ENCODE data around the gene PERCC1. TPM values are rescaled to one million over a fixed set of nuclear protein-coding genes. Genes with fewer than 3 reads are reported as not detected.
A peak's percentile ranks its signal among the peaks of the same experiment; 100 is the strongest.

Gene PERCC1
- total and polyA plus RNA-seq, 3 donors from 2014 or later = 0.31 to 0.71 TPM; not detected in 1

DNA sequence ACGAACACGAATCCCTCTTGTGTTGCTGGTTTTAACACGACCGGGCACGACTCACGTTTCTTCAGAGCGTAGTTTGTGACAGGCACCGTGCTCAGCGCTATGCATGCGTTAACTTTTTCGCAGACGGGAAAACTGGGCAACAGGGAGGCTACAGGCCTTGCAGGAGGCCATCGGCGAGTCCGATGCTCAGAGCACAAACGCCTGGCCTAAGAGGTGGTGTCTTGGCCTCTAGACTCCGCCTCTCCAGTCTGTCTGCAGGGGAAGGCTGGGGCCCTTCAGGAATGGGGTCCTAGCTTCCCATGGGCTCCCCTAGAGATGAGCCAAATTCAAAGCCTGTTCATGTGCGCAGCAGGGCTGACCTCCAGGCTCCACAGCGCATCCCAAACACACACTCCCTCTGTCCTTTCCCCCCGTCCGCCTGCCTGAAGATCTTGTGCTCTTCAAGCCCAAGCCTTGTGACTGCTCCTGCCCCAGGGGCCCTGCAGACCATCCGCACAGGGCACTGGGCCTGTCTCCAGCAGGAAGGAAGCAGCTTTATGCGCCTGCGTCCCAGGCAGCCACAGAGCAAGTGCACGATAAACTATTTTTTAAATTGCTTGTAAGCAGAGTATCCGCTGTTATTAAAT, 40.8 kb downstream of the PERCC1 start:
- TF ChIP-seq, protein P1, sequence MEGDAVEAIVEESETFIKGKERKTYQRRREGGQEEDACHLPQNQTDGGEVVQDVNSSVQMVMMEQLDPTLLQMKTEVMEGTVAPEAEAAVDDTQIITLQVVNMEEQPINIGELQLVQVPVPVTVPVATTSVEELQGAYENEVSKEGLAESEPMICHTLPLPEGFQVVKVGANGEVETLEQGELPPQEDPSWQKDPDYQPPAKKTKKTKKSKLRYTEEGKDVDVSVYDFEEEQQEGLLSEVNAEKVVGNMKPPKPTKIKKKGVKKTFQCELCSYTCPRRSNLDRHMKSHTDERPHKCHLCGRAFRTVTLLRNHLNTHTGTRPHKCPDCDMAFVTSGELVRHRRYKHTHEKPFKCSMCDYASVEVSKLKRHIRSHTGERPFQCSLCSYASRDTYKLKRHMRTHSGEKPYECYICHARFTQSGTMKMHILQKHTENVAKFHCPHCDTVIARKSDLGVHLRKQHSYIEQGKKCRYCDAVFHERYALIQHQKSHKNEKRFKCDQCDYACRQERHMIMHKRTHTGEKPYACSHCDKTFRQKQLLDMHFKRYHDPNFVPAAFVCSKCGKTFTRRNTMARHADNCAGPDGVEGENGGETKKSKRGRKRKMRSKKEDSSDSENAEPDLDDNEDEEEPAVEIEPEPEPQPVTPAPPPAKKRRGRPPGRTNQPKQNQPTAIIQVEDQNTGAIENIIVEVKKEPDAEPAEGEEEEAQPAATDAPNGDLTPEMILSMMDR (IDR thresholded peaks at IDR 0.05) = no peak
- TF ChIP-seq POLR2A (IDR thresholded peaks at IDR 0.05) = no peak
- H3K4me3 ChIP-seq = no peak overlapping the region
- H3K27ac ChIP-seq = no peak overlapping the region
- no peaks in the 10 kb centered on the region for H3K27me3 ChIP-seq
- DNase-seq = no peak
- H3K36me3 ChIP-seq (ENCODE audit: low read depth, missing control alignments) = no peaks in the 10 kb centered on the region
- 83 to 85% methylated on average over 25 to 26 of the region's 26 CpGs for WGBS, 2 donors
- H3K9me3 ChIP-seq = no peaks in the 10 kb centered on the region
- intact Hi-C loops (cut with DNase I; ENCODE audit: low total_unique reads) = no loop called here
- peaks cover 14% of the 10 kb centered on the region for H3K4me1 ChIP-seq

DNA sequence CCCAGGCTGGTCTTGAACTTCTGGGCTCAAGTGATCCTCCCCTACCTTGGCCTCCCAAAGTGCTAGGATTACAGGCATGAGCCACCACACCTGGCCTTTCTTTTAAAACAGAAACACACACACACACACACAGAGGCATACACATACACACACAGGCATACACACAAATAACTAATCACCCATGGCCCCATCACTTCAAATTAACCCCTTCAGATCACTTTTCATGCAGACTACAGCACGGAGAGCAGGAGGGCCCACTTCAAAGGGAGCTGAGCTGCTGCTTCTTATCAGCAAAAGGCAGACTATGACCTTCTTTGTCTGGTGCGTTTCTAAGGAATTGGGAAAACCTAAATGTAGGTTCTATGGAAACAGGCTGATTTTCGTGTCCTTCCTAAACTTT, 42.1 kb downstream of the PERCC1 start:
- Histone ChIP-seq H3K27ac (no peak overlapping the region), H3K27me3 (no peaks in the 10 kb centered on the region), H3K4me3 (no peak overlapping the region), H3K9me3 (no peaks in the 10 kb centered on the region), H3K4me1 (peaks cover 14% of the 10 kb centered on the region), H3K36me3 (ENCODE audit: low read depth, missing control alignments) (no peaks in the 10 kb centered on the region)
- intact Hi-C loops (cut with DNase I; ENCODE audit: low total_unique reads) = no loop called here
- 35 to 49% methylated on average over 3 of the region's 3 CpGs for WGBS, 2 donors
- TF ChIP-seq, protein P1 (IDR thresholded peaks at IDR 0.05) = no peak
- TF ChIP-seq POLR2A (IDR thresholded peaks at IDR 0.05) = no peak
- DNase-seq = no peak

DNA sequence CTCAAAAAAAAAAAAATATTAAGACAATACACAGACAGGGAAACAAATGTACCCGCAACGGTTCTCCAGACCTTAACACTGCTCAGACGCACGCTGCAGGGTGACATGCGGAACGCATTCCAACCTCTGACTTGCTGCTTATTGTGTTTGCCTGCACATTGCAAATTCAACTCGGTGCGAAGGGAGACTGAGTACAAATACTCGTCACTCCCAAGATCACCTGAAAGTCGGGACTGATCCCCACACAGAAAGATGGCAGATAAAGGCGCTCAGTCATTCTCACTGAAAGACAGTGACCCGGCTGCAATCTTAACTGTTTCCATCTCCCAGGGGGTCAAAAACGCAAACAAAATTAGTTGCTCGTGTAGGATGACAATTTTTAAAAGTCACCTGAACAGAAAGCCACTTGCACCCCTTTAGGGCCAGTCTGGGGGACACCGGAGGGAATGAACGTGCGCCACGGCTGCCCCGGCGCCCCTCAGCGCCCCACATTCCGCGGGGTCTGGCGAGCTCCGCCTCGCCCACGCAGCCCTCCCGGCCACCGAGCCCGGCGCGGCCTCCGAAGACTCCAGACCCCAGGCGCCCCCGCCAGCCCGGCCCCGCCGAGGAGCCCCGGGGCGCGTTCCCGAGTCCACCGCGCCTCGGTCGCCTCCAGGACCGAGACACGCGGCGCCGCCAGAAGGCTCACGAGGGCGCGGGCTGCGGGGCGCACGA, 43.4 kb downstream of the PERCC1 start:
- H3K4me3 ChIP-seq = peak overlapping the region; percentile 88 to 89
- intact Hi-C loops (cut with DNase I; ENCODE audit: low total_unique reads) = no loop called here
- TF ChIP-seq POLR2A (IDR thresholded peaks at IDR 0.05) = no peak
- TF ChIP-seq, protein P1 (IDR thresholded peaks at IDR 0.05) = no peak
- H3K36me3 ChIP-seq (ENCODE audit: low read depth, missing control alignments) = no peaks in the 10 kb centered on the region
- H3K4me1 ChIP-seq = peaks cover 14% of the 10 kb centered on the region
- DNase-seq = no peak
- peak overlapping the region; percentile 87 to 93 for H3K27ac ChIP-seq
- no peaks in the 10 kb centered on the region for H3K27me3 ChIP-seq
- WGBS, 2 donors = 10 to 11% methylated on average over 24 to 39 of the region's 57 CpGs
- no peaks in the 10 kb centered on the region for H3K9me3 ChIP-seq

DNA sequence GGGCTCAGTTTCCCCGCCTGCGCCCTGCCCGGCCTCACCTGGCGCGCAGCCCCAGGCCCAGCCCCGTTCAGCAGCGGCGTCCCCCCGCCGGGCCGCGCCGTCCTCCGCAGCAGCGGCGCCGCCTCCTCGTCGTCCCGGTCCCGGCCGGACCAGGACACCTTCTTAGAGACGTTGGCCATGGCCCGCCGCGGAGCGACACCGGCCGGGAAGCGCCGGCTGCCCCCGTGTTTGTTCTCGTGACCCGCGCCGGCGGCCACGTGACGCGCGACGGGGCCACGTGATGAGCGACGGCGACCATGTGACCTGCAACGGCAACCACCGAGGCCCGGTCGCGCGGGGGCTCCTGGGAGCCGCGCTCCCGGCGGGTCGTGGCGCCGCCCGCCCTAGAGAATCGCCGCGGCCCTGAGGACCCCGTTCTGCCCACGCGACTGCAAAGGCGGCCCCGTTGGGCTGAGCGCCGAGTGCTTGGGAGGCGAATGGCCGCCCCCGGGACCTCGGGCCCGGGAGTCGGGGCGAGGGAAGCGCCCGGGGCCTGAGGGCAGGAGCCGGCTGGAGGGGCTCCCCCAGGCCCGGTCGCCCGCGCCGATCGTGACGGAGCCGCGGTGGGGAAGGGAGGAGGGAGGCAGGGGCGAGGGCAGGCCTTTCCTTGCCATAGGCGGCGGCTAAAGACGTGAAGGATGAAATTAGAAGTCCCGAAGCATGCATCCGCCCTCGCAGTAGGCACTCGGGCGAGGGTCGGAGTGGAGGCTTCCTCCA, 44.1 kb downstream of the PERCC1 start, which contains the start of gene CLCN7:
TSS of gene CLCN7 (minus strand) at position 233 of the 756 bp plus-strand sequence. CDS start at position 179, 54 bp downstream.
- Histone ChIP-seq H3K4me1 (peaks cover 14% of the 10 kb centered on the region), H3K27me3 (no peaks in the 10 kb centered on the region), H3K4me3 (peak within 1 kb of the TSS; percentile 88 to 89), H3K9me3 (no peaks in the 10 kb centered on the region), H3K27ac (peak within 1 kb of the TSS; percentile 87 to 93), H3K36me3 (ENCODE audit: low read depth, missing control alignments) (no peaks in the 10 kb centered on the region)
- 0 to 1% methylated on average over 10 to 82 of the region's 99 CpGs for WGBS, 2 donors
- TF ChIP-seq, protein P1 (IDR thresholded peaks at IDR 0.05) = peak in 1 of 3 experiments; percentile 10
- peak; percentile 63 for TF ChIP-seq POLR2A (IDR thresholded peaks at IDR 0.05)
- peak; percentile 92 for DNase-seq
- intact Hi-C loops (cut with DNase I; ENCODE audit: low total_unique reads) = no loop called here

Measured in testis (tissue), 3 donors.